Measurements from ENCODE around the gene GDI2. TPM values are rescaled to one million over a fixed set of nuclear protein-coding genes. Genes with fewer than 3 reads are reported as not detected.

Gene GDI2
- total RNA-seq, 1 donor from 2014 or later, result 93.2 TPM

- Histone ChIP-seq H3K36me3 (peaks cover 59% of the 10 kb centered on the region), H3K4me3 (no peak overlapping the region), H3K4me1 (no peaks in the 10 kb centered on the region), H3K27me3 (ENCODE audit: low read depth) (no peaks in the 10 kb centered on the region), H3K9me3 (replicated peaks) (no peaks in the 10 kb centered on the region), H3K27ac (replicated peaks) (no peak overlapping the region)
- no peak for TF ChIP-seq CTCF (IDR thresholded peaks at IDR 0.05; ENCODE audit: borderline replicate concordance)
- no peak for DNase-seq
- intact Hi-C loops (cut with micrococcal nuclease), result no loop called here
These were observed 89.5 kb downstream of the GDI2 start for GRCh38 chr10:5723692-5724091.

- intact Hi-C loops (cut with micrococcal nuclease), result no loop called here
- DNase-seq, result no peak
- H3K36me3 ChIP-seq, result peaks cover 44% of the 10 kb centered on the region
- H3K4me1 ChIP-seq, result no peaks in the 10 kb centered on the region
- H3K27ac ChIP-seq (replicated peaks), result no peak overlapping the region
- no peak for TF ChIP-seq CTCF (IDR thresholded peaks at IDR 0.05; ENCODE audit: borderline replicate concordance)
- no peaks in the 10 kb centered on the region for H3K27me3 ChIP-seq (ENCODE audit: low read depth)
- no peak overlapping the region for H3K4me3 ChIP-seq
- no peaks in the 10 kb centered on the region for H3K9me3 ChIP-seq (replicated peaks)
These were observed 93.1 kb downstream of the GDI2 start for GRCh38 chr10:5720182-5720581.

- TF ChIP-seq CTCF (IDR thresholded peaks at IDR 0.05; ENCODE audit: borderline replicate concordance), result no peak
- H3K4me1 ChIP-seq, result no peaks in the 10 kb centered on the region
- peaks cover 37% of the 10 kb centered on the region for H3K36me3 ChIP-seq
- no peak overlapping the region for H3K27ac ChIP-seq (replicated peaks)
- no peaks in the 10 kb centered on the region for H3K27me3 ChIP-seq (ENCODE audit: low read depth)
- no peak for DNase-seq
- H3K9me3 ChIP-seq (replicated peaks), result no peaks in the 10 kb centered on the region
- H3K4me3 ChIP-seq, result no peak overlapping the region
- intact Hi-C loops (cut with micrococcal nuclease), result no loop called here
These were observed 93.7 kb downstream of the GDI2 start for GRCh38 chr10:5719546-5719945.

Other genes with a start within 250 kb of the GDI2 start
- 15.6 TPM for gene ASB13, start 146.8 kb downstream of the GDI2 start, total RNA-seq
- gene TASOR2, start 128.6 kb downstream of the GDI2 start, total RNA-seq, result 39.9 TPM
- gene ANKRD16, start 76.5 kb upstream of the GDI2 start, total RNA-seq, result 2.3 TPM
- gene FBH1, start 76.8 kb upstream of the GDI2 start, total RNA-seq, result 75.5 TPM
- 6.0 TPM for gene IL15RA, start 164.1 kb upstream of the GDI2 start, total RNA-seq
- gene IL2RA, start 248.9 kb upstream of the GDI2 start, total RNA-seq, result 2.3 TPM